Peyer's patch (tissue), 4 donors: Measurements from ENCODE around the gene KIDINS220. TPM values are rescaled to one million over a fixed set of nuclear protein-coding genes. Genes with fewer than 3 reads are reported as not detected.

Source experiments
- DNase-seq, 3 donors: peaks; one replicate each; pipeline ENCODE4 v3.0.0-alpha.2; 2017 to 2019
- H3K27ac ChIP-seq, 4 donors: fragments of 200-600 bp; sonication (generic); one replicate each; pipeline ENCODE4 v1.5.1; 2016 to 2019
- H3K27me3 ChIP-seq, 2 donors: fragments of 200-600 bp; sonication (generic); one replicate each; pipeline ENCODE4 v1.5.1; 2019
- H3K36me3 ChIP-seq, 3 donors: fragments of 200-600 bp; sonication (generic); one replicate each; pipeline ENCODE4 v1.5.1; 2016 to 2019
- H3K4me1 ChIP-seq, 4 donors: fragments of 200-600 bp; sonication (generic); one replicate each; pipeline ENCODE4 v1.5.1; 2016 to 2019
- H3K4me3 ChIP-seq, 4 donors: fragments of 200-600 bp; sonication (generic); 1 replicate in 3 of 4; 2 replicates in 1 of 4; pipeline ENCODE4 v1.5.1; 2016 to 2019; ENCODE audit warnings: mild to moderate bottlenecking in 1 of 4
- H3K9me3 ChIP-seq, 4 donors: fragments of 200-600 bp; sonication (generic); one replicate each; pipeline ENCODE4 v1.5.1; 2016 to 2019; ENCODE audit warnings: mild to moderate bottlenecking in 1 of 4
- CTCF ChIP-seq, 6 experiments: fragments of 450-650 bp in 4 of 6; fragments of 200-600 bp in 2 of 6; sonication (generic) in 1 of 6; IDR thresholded peaks; one replicate each; pipeline ENCODE4 v1.5.1; 2017 to 2019; ENCODE audit warnings: antibody characterized with exemption in 6 of 6, mild to moderate bottlenecking in 3 of 6, moderate library complexity in 1 of 6
- POLR2A ChIP-seq, 2 donors: fragments of 450-650 bp; IDR thresholded peaks; one replicate each; pipeline ENCODE4 v1.5.1; 2017; ENCODE audit warnings: antibody characterized with exemption in 2 of 2, mild to moderate bottlenecking in 2 of 2, moderate library complexity in 2 of 2
- total RNA-seq, 4 donors: library from RNA; depleted of rRNA; stranded (reverse); fragments of >200 nt; gene quantifications; one replicate each; pipeline ENCODE4 v1.1.0, GENCODE V29; 2016

Gene KIDINS220
- total RNA-seq, 4 donors from 2014 or later, result 57.8 to 88.3 (median 70.4) TPM

- H3K4me1 ChIP-seq, result no peaks in the 10 kb centered on the region
- DNase-seq, result no peak
- TF ChIP-seq CTCF (IDR thresholded peaks at IDR 0.05), result no peak
- no peak for TF ChIP-seq POLR2A (IDR thresholded peaks at IDR 0.05)
- H3K27me3 ChIP-seq, result no peaks in the 10 kb centered on the region
- no peaks in the 10 kb centered on the region for H3K9me3 ChIP-seq
- H3K4me3 ChIP-seq, result no peak overlapping the region
- H3K36me3 ChIP-seq, result peaks cover 0 to 57% (median 0%) of the 10 kb centered on the region in 3 donors
- no peak overlapping the region for H3K27ac ChIP-seq
Observed at GRCh38 chr2:8728305-8729015, 109.0 kb downstream of the KIDINS220 start.

GRCh38 chr2:8725838-8726237, 111.6 kb downstream of the KIDINS220 start:
- Histone ChIP-seq H3K36me3 (peaks cover 0 to 31% (median 0%) of the 10 kb centered on the region in 3 donors), H3K27me3 (no peaks in the 10 kb centered on the region), H3K9me3 (no peaks in the 10 kb centered on the region), H3K27ac (no peak overlapping the region), H3K4me3 (no peak overlapping the region), H3K4me1 (no peaks in the 10 kb centered on the region)
- TF ChIP-seq CTCF (IDR thresholded peaks at IDR 0.05) (no peak), POLR2A (IDR thresholded peaks at IDR 0.05) (no peak)
- DNase-seq, result no peak

- Histone ChIP-seq H3K4me1 (no peaks in the 10 kb centered on the region), H3K9me3 (no peaks in the 10 kb centered on the region), H3K4me3 (no peak overlapping the region), H3K36me3 (peaks cover 0 to 5% (median 0%) of the 10 kb centered on the region in 3 donors), H3K27me3 (no peaks in the 10 kb centered on the region), H3K27ac (no peak overlapping the region)
- no peak for DNase-seq
- TF ChIP-seq POLR2A (IDR thresholded peaks at IDR 0.05) (no peak), CTCF (IDR thresholded peaks at IDR 0.05) (no peak)
Observed at GRCh38 chr2:8722986-8723385, 114.4 kb downstream of the KIDINS220 start.

GRCh38 chr2:8721410-8721809, 116.0 kb downstream of the KIDINS220 start:
- Histone ChIP-seq H3K4me3 (no peak overlapping the region), H3K27ac (no peak overlapping the region), H3K36me3 (peaks cover 0 to 5% (median 0%) of the 10 kb centered on the region in 3 donors), H3K9me3 (no peaks in the 10 kb centered on the region), H3K27me3 (no peaks in the 10 kb centered on the region), H3K4me1 (no peaks in the 10 kb centered on the region)
- TF ChIP-seq POLR2A (IDR thresholded peaks at IDR 0.05) (no peak), CTCF (IDR thresholded peaks at IDR 0.05) (no peak)
- no peak for DNase-seq

- no peak for DNase-seq
Observed at GRCh38 chr2:8720741-8721140, 116.7 kb downstream of the KIDINS220 start.

More at GRCh38 chr2:8720741-8721140, 116.7 kb downstream of the KIDINS220 start:
- no peaks in the 10 kb centered on the region for H3K9me3 ChIP-seq
- H3K27ac ChIP-seq, result no peak overlapping the region
- TF ChIP-seq CTCF (IDR thresholded peaks at IDR 0.05) (no peak), POLR2A (IDR thresholded peaks at IDR 0.05) (no peak)
- no peaks in the 10 kb centered on the region for H3K4me1 ChIP-seq
- H3K36me3 ChIP-seq, result peaks cover 0 to under 1% (median 0%) of the 10 kb centered on the region in 3 donors
- H3K27me3 ChIP-seq, result no peaks in the 10 kb centered on the region
- H3K4me3 ChIP-seq, result no peak overlapping the region
